A549 (cell line): ENCODE data around the gene SNUPN. TPM values are rescaled to one million over a fixed set of nuclear protein-coding genes. Genes with fewer than 3 reads are reported as not detected.

ENCODE experiments used
- ATAC-seq, 2 experiments: fragments of 200-7000 bp in 1 of 2; fragments of >200 bp in 1 of 2; cut with Nextera tagmentation in 1 of 2; cut with Tn5 transposase in 1 of 2; 3 replicates each; pipeline versions ENCODE4 v1.8.0 to v1.9.1; 2018 to 2020; ENCODE audit warnings: mild to moderate bottlenecking in 1 of 2, moderate library complexity in 1 of 2
- CTCF ChIA-PET: fragments of 300-600 bp; sonication (Branson Sonifier 250); formaldehyde crosslinking; extraction: SDS; loops from one replicate; lab custom pipeline; 2021; ENCODE audit warnings: antibody characterized with exemption, inconsistent platforms; lab: Yijun Ruan, JAX
- POLR2A ChIA-PET: fragments of 350-600 bp; formaldehyde crosslinking; extraction: SDS; loops from one replicate; lab custom pipeline; 2021; ENCODE audit warnings: antibody characterized with exemption, inconsistent platforms; lab: Yijun Ruan, JAX
- DNase-seq, 2 experiments: peaks; one replicate each; pipeline versions ENCODE4 v3.0.0 to v3.0.0-alpha.2; 2011 to 2016; ENCODE audit warnings: low read depth in 1 of 2, low spot score in 1 of 2
- FAIRE-seq: peaks from 2 replicates; lab custom pipeline; 2011; peaks lifted over from hg19 to GRCh38; lab: Jason Lieb, UNC
- H3K27ac ChIP-seq, 2 experiments: fragments of >200 bp; sonication (Bioruptor Twin); formaldehyde crosslinking; 3 replicates each; pipeline ENCODE4 v1.5.1; 2016 to 2017
- H3K4me1 ChIP-seq: fragments of >200 bp; sonication (Bioruptor Twin); formaldehyde crosslinking; 3 replicates; pipeline ENCODE4 v1.6.1; 2016
- H3K4me2 ChIP-seq: fragments of >200 bp; sonication (Bioruptor Twin); formaldehyde crosslinking; 3 replicates; pipeline ENCODE4 v1.6.1; 2016
- H3K4me3 ChIP-seq: fragments of >200 bp; sonication (Bioruptor Twin); formaldehyde crosslinking; 3 replicates; pipeline ENCODE4 v1.5.1; 2016
- H3K9me3 ChIP-seq: fragments of >200 bp; sonication (Bioruptor Twin); formaldehyde crosslinking; 3 replicates; pipeline ENCODE4 v1.6.1; 2016
- CEBPB ChIP-seq, 2 experiments: fragments of >200 bp in 1 of 2; sonication (Bioruptor Twin) in 1 of 2; formaldehyde crosslinking in 1 of 2; IDR thresholded peaks; 2 replicates each; pipeline ENCODE4 v1.6.1; 2012 to 2016
- EHF ChIP-seq: fragments of 250-450 bp; sonication (Bioruptor Pico); IDR thresholded peaks from 2 replicates; pipeline ENCODE4 v1.5.0; 2020; ENCODE audit warnings: mild to moderate bottlenecking
- EHMT2 ChIP-seq: fragments of 200-600 bp; sonication (generic); IDR thresholded peaks from 2 replicates; pipeline ENCODE4 v1.6.1; 2016; ENCODE audit warnings: antibody characterized with exemption, low read depth, mild to moderate bottlenecking, moderate library complexity
- FOSL2 ChIP-seq, 2 experiments: fragments of 450-650 bp in 1 of 2; fragments of >200 bp in 1 of 2; sonication (Bioruptor Twin) in 1 of 2; formaldehyde crosslinking; IDR thresholded peaks; 2 replicates each; pipeline versions ENCODE4 v1.5.0 to v1.6.1; 2016 to 2020; ENCODE audit warnings: mild to moderate bottlenecking in 1 of 2, moderate library complexity in 1 of 2
- GATA3 ChIP-seq: IDR thresholded peaks from 2 replicates; pipeline ENCODE4 v1.6.1; 2012; ENCODE audit warnings: borderline replicate concordance
- HDAC2 ChIP-seq: fragments of 200-600 bp; sonication (generic); IDR thresholded peaks from 2 replicates; pipeline ENCODE4 v1.6.1; 2016
- HES2 ChIP-seq: fragments of >200 bp; sonication (Bioruptor Twin); formaldehyde crosslinking; IDR thresholded peaks from 2 replicates; pipeline ENCODE4 v1.6.1; 2016
- HOXA7 ChIP-seq: fragments of 250-450 bp; sonication (Bioruptor Pico); IDR thresholded peaks from 2 replicates; pipeline ENCODE4 v1.5.0; 2020; ENCODE audit warnings: mild to moderate bottlenecking, moderate library complexity
- HOXB5 ChIP-seq: fragments of 250-450 bp; sonication (Bioruptor Pico); IDR thresholded peaks from 2 replicates; pipeline ENCODE4 v1.5.0; 2020; ENCODE audit warnings: mild to moderate bottlenecking, moderate library complexity
- JUN ChIP-seq, 2 experiments: fragments of >200 bp; sonication (Bioruptor Twin); formaldehyde crosslinking; IDR thresholded peaks; 2 replicates in 1 of 2; 3 replicates in 1 of 2; pipeline ENCODE4 v1.6.1; 2016 to 2017
- MAZ ChIP-seq: fragments of 150-350 bp; IDR thresholded peaks from 2 replicates; pipeline ENCODE4 v1.6.1; 2014; ENCODE audit warnings: antibody characterized with exemption, low read depth, low read length, borderline replicate concordance
- NPAS2 ChIP-seq: fragments of 250-450 bp; sonication (Bioruptor Pico); IDR thresholded peaks from 2 replicates; pipeline ENCODE4 v1.8.0; 2022; ENCODE audit warnings: mild to moderate bottlenecking, moderate library complexity, borderline replicate concordance
- PHF8 ChIP-seq: fragments of 200-600 bp; sonication (generic); IDR thresholded peaks from 2 replicates; pipeline ENCODE4 v1.6.1; 2016; ENCODE audit warnings: low read depth, mild to moderate bottlenecking, antibody characterized with exemption, moderate library complexity, borderline replicate concordance
- POLR2A ChIP-seq: IDR thresholded peaks from 2 replicates; pipeline ENCODE4 v1.6.1; 2012; ENCODE audit warnings: mild to moderate bottlenecking, low read length
- POLR2AphosphoS2 ChIP-seq: conservative IDR thresholded peaks from 2 replicates; pipeline ENCODE4 v1.6.1; 2012; ENCODE audit warnings: low read length, improper control_type of control experiment, inconsistent platforms
- RCOR1 ChIP-seq: fragments of 150-350 bp; IDR thresholded peaks from 2 replicates; pipeline ENCODE4 v1.6.1; 2014; ENCODE audit warnings: antibody characterized with exemption, low read length, low read depth
- RNF2 ChIP-seq: fragments of 200-600 bp; sonication (generic); IDR thresholded peaks from 2 replicates; pipeline ENCODE4 v1.6.1; 2016; ENCODE audit warnings: low read depth, mild to moderate bottlenecking, antibody characterized with exemption, moderate library complexity, borderline replicate concordance
- TP53 ChIP-seq: fragments of 250-450 bp; sonication (Bioruptor Pico); IDR thresholded peaks from 2 replicates; pipeline ENCODE4 v1.5.0; 2021; ENCODE audit warnings: mild to moderate bottlenecking, moderate library complexity
- WGBS: methylation state at CpG from one replicate; pipeline ENCODE4 v1.1.6; 2017; ENCODE audit errors: missing lambda C conversion rate; 5-methylcytosine and 5-hydroxymethylcytosine counted together
- polyA plus RNA-seq, 4 experiments: library from polyadenylated mRNA; depleted of rRNA in 3 of 4; stranded (reverse); fragments of >200 nt; fragmentation: RNase III in 1 of 4; extraction: RNeasy Plus Mini Kit Qiagen cat#74134 plus additional on column Dnase treatment in 1 of 4; gene quantifications; 2 replicates in 3 of 4; 3 replicates in 1 of 4; pipeline ENCODE4 v1.2.3, GENCODE V29; 2011 to 2017
- TF ChIP-seq, protein P1 (sequence below): fragments of 250-450 bp; sonication (Bioruptor Pico); IDR thresholded peaks from 2 replicates; pipeline ENCODE4 v1.5.0; 2021; ENCODE audit warnings: mild to moderate bottlenecking, moderate library complexity, borderline replicate concordance
- TF ChIP-seq, protein P2 (sequence below): fragments of 250-450 bp; sonication (Bioruptor Pico); IDR thresholded peaks from 2 replicates; pipeline ENCODE4 v1.5.0; 2020; ENCODE audit warnings: low read depth, mild to moderate bottlenecking, moderate library complexity

Gene SNUPN
- polyA plus RNA-seq, 2 of the 4 experiments (the other 2 are of a cell fraction) = 29.2 to 38.5 TPM

DNA sequence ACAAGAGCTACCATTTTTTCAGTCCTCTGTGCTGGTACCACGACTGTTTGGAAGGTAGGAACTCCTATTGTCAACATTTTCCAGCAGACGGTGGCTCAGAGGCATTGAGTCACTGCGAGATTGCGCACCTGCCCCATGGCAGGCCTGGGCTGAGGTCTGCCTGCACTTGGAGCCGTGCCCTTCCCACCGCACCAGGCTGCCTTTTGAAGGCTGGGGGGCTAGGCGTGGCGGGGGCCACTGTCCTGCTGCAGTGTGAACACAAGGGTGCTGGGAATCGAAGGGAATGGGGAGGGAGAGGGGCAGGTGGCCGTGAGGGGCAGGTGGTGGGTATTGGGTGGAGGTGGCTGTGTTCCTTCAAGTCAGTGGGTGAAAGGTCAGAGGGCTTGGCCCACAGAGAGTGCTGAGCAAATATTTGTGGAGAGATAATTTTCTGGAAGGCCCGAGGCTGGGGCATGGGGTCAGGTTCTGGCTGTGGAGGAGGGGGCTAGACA lies 38.5 kb upstream of the SNUPN start:
- no peak overlapping the region for H3K4me3 ChIP-seq
- no peaks in the 10 kb centered on the region for H3K9me3 ChIP-seq
- no peak for TF ChIP-seq NPAS2 (CRISPR knock-in tag)
- no peak for TF ChIP-seq HOXA7 (CRISPR knock-in tag)
- no peak for TF ChIP-seq EHMT2
- TF ChIP-seq, protein P1, sequence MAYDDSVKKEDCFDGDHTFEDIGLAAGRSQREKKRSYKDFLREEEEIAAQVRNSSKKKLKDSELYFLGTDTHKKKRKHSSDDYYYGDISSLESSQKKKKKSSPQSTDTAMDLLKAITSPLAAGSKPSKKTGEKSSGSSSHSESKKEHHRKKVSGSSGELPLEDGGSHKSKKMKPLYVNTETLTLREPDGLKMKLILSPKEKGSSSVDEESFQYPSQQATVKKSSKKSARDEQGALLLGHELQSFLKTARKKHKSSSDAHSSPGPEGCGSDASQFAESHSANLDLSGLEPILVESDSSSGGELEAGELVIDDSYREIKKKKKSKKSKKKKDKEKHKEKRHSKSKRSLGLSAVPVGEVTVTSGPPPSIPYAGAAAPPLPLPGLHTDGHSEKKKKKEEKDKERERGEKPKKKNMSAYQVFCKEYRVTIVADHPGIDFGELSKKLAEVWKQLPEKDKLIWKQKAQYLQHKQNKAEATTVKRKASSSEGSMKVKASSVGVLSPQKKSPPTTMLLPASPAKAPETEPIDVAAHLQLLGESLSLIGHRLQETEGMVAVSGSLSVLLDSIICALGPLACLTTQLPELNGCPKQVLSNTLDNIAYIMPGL (CRISPR knock-in tag) = no peak
- TF ChIP-seq EHF (CRISPR knock-in tag) = no peak
- no peak for TF ChIP-seq PHF8
- no peak for TF ChIP-seq HES2
- TF ChIP-seq HOXB5 = no peak
- TF ChIP-seq JUN (IDR thresholded peaks at IDR 0.05) = no peak
- TF ChIP-seq POLR2A = no peak
- TF ChIP-seq RNF2 = no peak
- no peak for TF ChIP-seq RCOR1
- no peak for TF ChIP-seq HDAC2
- 63% methylated on average over 11 of the region's 11 CpGs for WGBS
- ChIA-PET CTCF (interaction anchor here (15.3 kb wide), 1 partner anchor 19 kb away, joined by 237 read pairs; no protein-coding TSS in a partner anchor), POLR2A (no interaction called here)
- peaks cover 79% of the 10 kb centered on the region for H3K4me1 ChIP-seq
- no peak for FAIRE-seq
- H3K4me2 ChIP-seq = peak overlapping the region; percentile 38
- DNase-seq = no peak
- no peak for ATAC-seq
- H3K27ac ChIP-seq = peak overlapping the region in 1 of 2 experiments; percentile 83; a peak in 3 of 6 replicates

GRCh38 chr15:75662823-75663519 lies 37.4 kb upstream of the SNUPN start:
- ATAC-seq = no peak
- Histone ChIP-seq H3K4me1 (peaks cover 73% of the 10 kb centered on the region), H3K4me2 (no peak overlapping the region), H3K4me3 (no peak overlapping the region), H3K9me3 (no peaks in the 10 kb centered on the region)
- ChIA-PET POLR2A (no interaction called here), CTCF (interaction anchor here (2.2 to 15.3 kb wide), 4 partner anchors 15 to 139 kb away, joined by 5 to 237 read pairs (median 36); partner anchors contain the start of genes IMP3 and SNX33)
- 89% methylated on average over 9 of the region's 9 CpGs for WGBS
- no peak for FAIRE-seq
- TF ChIP-seq RNF2 (no peak), POLR2AphosphoS2 (no peak), TP53 (CRISPR knock-in tag) (no peak), GATA3 (no peak), CEBPB (IDR thresholded peaks at IDR 0.05) (no peak), FOSL2 (IDR thresholded peaks at IDR 0.05) (no peak), FOSL2 (CRISPR knock-in tag; IDR thresholded peaks at IDR 0.05) (no peak), PHF8 (no peak), MAZ (no peak), HOXA7 (CRISPR knock-in tag) (no peak)
- TF ChIP-seq, protein P2, sequence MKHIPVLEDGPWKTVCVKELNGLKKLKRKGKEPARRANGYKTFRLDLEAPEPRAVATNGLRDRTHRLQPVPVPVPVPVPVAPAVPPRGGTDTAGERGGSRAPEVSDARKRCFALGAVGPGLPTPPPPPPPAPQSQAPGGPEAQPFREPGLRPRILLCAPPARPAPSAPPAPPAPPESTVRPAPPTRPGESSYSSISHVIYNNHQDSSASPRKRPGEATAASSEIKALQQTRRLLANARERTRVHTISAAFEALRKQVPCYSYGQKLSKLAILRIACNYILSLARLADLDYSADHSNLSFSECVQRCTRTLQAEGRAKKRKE (CRISPR knock-in tag) = no peak
- TF ChIP-seq, all 56 proteins: peak for 0
- DNase-seq = no peak
- H3K27ac ChIP-seq = peak overlapping the region in 1 of 2 experiments; percentile 83; a peak in 3 of 6 replicates
